Natural killer cell (primary cell): ENCODE measurements around the gene IQSEC1. TPM values are rescaled to one million over a fixed set of nuclear protein-coding genes. Genes with fewer than 3 reads are reported as not detected.

ENCODE experiments used
- ATAC-seq, 3 donors: fragments of 150-1000 bp in 2 of 3; fragments of 200-7000 bp in 1 of 3; cut with Tn5 transposase; 1 replicate in 1 of 3; 2 replicates in 2 of 3; pipeline ENCODE4 v1.10.0; 2021; ENCODE audit warnings: mild to moderate bottlenecking in 2 of 3, moderate library complexity in 2 of 3
- DNase-seq, 2 donors: peaks; one replicate each; pipeline versions ENCODE4 v3.0.0 to v3.0.0-alpha.2; 2013 to 2021; ENCODE audit warnings: mixed read lengths in 1 of 2
- H3K27ac ChIP-seq: one replicate; pipeline ENCODE4 v1.5.1; 2013; ENCODE audit warnings: mild to moderate bottlenecking, low read length
- H3K27me3 ChIP-seq: one replicate; pipeline ENCODE4 v1.6.1; 2013; ENCODE audit warnings: low read length; ENCODE audit not compliant: control insufficient read depth, insufficient read depth
- H3K36me3 ChIP-seq: one replicate; pipeline ENCODE4 v1.6.1; 2013; ENCODE audit warnings: low read length; ENCODE audit not compliant: control insufficient read depth, insufficient read depth
- H3K4me1 ChIP-seq: one replicate; pipeline ENCODE4 v1.6.1; 2013; ENCODE audit warnings: low read length; ENCODE audit not compliant: control insufficient read depth, insufficient read depth
- H3K4me3 ChIP-seq: one replicate; pipeline ENCODE4 v1.5.1; 2013; ENCODE audit warnings: low read length
- H3K9me3 ChIP-seq: one replicate; pipeline ENCODE4 v1.6.1; 2013; ENCODE audit warnings: low read length; ENCODE audit not compliant: control insufficient read depth, insufficient read depth
- H3K27ac Mint-ChIP-seq, 2 donors: one replicate each; pipeline ENCODE4 v1.8.0; 2022; ENCODE audit warnings: mild to moderate bottlenecking in 2 of 2, mixed read lengths in 2 of 2, moderate library complexity in 1 of 2
- H3K27me3 Mint-ChIP-seq, 2 donors: one replicate each; pipeline ENCODE4 v1.8.0; 2022; ENCODE audit warnings: low read depth in 2 of 2, mixed read lengths in 2 of 2
- H3K36me3 Mint-ChIP-seq: one replicate; pipeline ENCODE4 v1.8.0; 2022; ENCODE audit warnings: mixed read lengths
- H3K4me1 Mint-ChIP-seq, 2 donors: one replicate each; pipeline ENCODE4 v1.8.0; 2022; ENCODE audit warnings: mixed read lengths in 2 of 2
- H3K4me3 Mint-ChIP-seq: one replicate; pipeline ENCODE4 v1.8.0; 2022; ENCODE audit warnings: mild to moderate bottlenecking, moderate library complexity, mixed read lengths
- H3K9me3 Mint-ChIP-seq, 2 donors: one replicate each; pipeline ENCODE4 v1.8.0; 2022; ENCODE audit warnings: mixed read lengths in 2 of 2
- CTCF ChIP-seq: fragments of 200-600 bp; IDR thresholded peaks from one replicate; pipeline ENCODE4 v1.8.0; 2022; ENCODE audit warnings: antibody characterized with exemption
- WGBS: methylation state at CpG from one replicate; pipeline ENCODE4 v1.1.7; 2013; ENCODE audit warnings: missing lambda C conversion rate; ENCODE audit not compliant: insufficient coverage; 5-methylcytosine and 5-hydroxymethylcytosine counted together
- intact Hi-C: fragments of 100-400 bp; cut with micrococcal nuclease; formaldehyde crosslinking; loops from one replicate; pipeline ENCODE4 v1.14.2; 2022
- total RNA-seq, 4 donors: library from RNA; stranded (reverse); fragments of 120-200 nt in 1 of 4; gene quantifications; one replicate each; pipeline versions ENCODE4 v1.2.3 to v1.2.4, GENCODE V29; 2013 to 2022

IQSEC1 gene
- total RNA-seq, 3 donors from 2014 or later (not counting 1 experiment from before 2014, with no cell fraction given) = 124 to 189 (median 138) TPM

DNA sequence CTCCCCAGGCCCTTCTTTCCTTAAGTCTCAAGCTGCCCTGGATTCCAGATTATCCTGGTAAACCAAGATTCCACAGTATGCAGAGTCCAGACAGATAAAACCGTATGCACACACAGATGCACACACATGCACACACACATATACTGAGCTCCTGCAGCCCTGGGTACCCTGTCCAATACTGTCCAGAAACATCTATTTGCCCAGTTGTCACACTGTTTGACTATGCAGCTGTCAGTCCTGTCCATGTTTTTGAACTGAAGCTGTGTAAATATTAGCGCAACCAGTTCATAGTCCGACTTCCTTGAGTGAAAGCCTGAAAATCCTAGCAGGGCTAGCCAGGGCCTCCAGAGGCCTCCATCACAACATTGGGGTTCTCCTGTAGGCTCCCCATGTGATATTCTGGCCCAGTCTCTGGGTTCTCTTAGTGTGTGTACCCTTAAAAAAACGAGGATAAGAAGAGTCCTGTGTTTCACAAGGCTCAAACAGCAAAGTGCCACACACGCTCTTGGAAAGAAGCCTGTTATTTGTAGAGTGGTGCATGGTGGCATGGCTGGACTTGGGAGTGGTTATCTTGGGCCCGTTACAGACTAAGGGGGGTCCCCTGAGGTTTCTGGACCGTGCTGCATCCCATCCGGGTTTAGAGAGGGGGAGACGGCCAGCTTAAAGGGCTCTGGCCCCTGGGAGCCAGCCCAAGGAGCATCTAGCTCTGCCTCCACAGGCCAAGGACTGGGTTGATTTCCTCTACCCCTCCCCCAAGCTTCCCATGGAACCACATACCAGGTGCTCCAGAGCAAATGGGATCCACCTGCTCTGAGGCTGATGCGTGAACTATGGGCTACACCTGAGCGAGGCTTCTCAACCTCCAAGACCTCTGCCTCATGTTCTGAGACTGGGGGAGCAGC, 108.3 kb downstream of the IQSEC1 start:
- Mint-ChIP-seq H3K9me3 (no peaks in the 10 kb centered on the region), H3K4me3 (peak overlapping the region; percentile 63), H3K36me3 (no peaks in the 10 kb centered on the region), H3K27me3 (no peaks in the 10 kb centered on the region), H3K4me1 (peaks cover 85 to 95% of the 10 kb centered on the region in 2 donors), H3K27ac (peak overlapping the region; percentile 48 to 89)
- H3K4me3 ChIP-seq = no peak overlapping the region
- H3K27me3 ChIP-seq = no peaks in the 10 kb centered on the region
- WGBS = 85% methylated on average over 11 of the region's 11 CpGs
- H3K27ac ChIP-seq = peak overlapping the region; percentile 16
- peaks cover 4% of the 10 kb centered on the region for H3K36me3 ChIP-seq
- no peak for DNase-seq
- ATAC-seq = no peak
- peaks cover 77% of the 10 kb centered on the region for H3K4me1 ChIP-seq
- H3K9me3 ChIP-seq = no peaks in the 10 kb centered on the region
- intact Hi-C loops = no loop called here
- TF ChIP-seq CTCF = no peak

GRCh38 chr3:12963922-12964701, 109.1 kb downstream of the IQSEC1 start:
- Histone ChIP-seq H3K36me3 (peaks cover 4% of the 10 kb centered on the region), H3K9me3 (no peaks in the 10 kb centered on the region), H3K4me3 (no peak overlapping the region), H3K4me1 (peaks cover 86% of the 10 kb centered on the region), H3K27ac (peak overlapping the region; percentile 39), H3K27me3 (no peaks in the 10 kb centered on the region)
- intact Hi-C loops = no loop called here
- ATAC-seq (no peak), DNase-seq (no peak)
- no peaks in the 10 kb centered on the region for H3K27me3 Mint-ChIP-seq
- H3K4me3 Mint-ChIP-seq = peak overlapping the region; percentile 74
- 81% methylated on average over 8 of the region's 8 CpGs for WGBS
- peak overlapping the region; percentile 78 to 89 for H3K27ac Mint-ChIP-seq
- no peaks in the 10 kb centered on the region for H3K9me3 Mint-ChIP-seq
- no peaks in the 10 kb centered on the region for H3K36me3 Mint-ChIP-seq
- no peak for TF ChIP-seq CTCF
- peaks cover 78 to 94% of the 10 kb centered on the region in 2 donors for H3K4me1 Mint-ChIP-seq

DNA sequence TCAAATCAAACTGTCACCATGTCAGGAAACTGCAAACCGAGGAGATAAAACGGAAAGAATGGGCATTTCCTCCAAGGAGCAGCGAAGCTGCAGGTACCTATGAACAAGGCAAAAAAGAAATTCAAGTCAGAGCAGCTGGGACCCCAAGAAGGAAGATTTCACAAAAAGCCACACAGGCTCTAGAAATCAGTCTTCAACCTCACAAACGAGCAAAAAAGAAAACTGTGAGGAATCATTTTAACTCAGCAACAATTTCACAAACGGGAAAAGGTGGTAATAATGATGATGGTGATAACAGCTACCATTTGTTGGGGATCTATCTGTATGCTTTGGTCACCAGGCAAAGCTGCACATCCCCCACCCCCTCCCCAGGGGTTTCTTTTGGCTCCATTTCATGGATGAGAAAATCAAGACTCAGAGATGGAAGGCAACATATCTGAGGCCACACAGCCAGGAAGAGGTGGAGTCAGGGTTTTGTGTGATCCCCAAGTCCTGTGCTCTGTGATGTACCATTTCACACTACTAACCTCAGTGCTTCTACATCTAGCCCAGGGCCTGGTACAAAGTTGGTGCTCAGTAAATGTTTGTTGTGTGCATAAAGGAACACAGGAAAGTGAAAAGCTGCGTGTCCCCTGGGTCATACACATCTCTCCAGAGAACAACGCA, 109.9 kb downstream of the IQSEC1 start:
- ATAC-seq (peak in 2 of 3 donors; percentile 13 to 34), DNase-seq (peak in 1 of 2 donors; percentile 40)
- Histone ChIP-seq H3K27me3 (no peaks in the 10 kb centered on the region), H3K36me3 (no peaks in the 10 kb centered on the region), H3K27ac (peak overlapping the region; percentile 39), H3K9me3 (no peaks in the 10 kb centered on the region), H3K4me3 (no peak overlapping the region), H3K4me1 (peaks cover 87% of the 10 kb centered on the region)
- no peak for TF ChIP-seq CTCF
- Mint-ChIP-seq H3K27ac (peak overlapping the region; percentile 78 to 89), H3K4me3 (peak overlapping the region; percentile 74), H3K9me3 (no peaks in the 10 kb centered on the region), H3K4me1 (peaks cover 78 to 94% of the 10 kb centered on the region in 2 donors), H3K27me3 (no peaks in the 10 kb centered on the region), H3K36me3 (no peaks in the 10 kb centered on the region)
- 20% methylated on average over 5 of the region's 7 CpGs for WGBS
- intact Hi-C loops = no loop called here
